HG03565 (cell line): ENCODE results near the gene TSPEAR.

Experiments used
- ATAC-seq: cut with Tn5 transposase; IDR thresholded peaks from one replicate; pipeline ENCODE4 v1.9.1; 2021; ENCODE audit warnings: mild to moderate bottlenecking, moderate library complexity; ENCODE audit not compliant: unreplicated experiment

The TSPEAR gene

DNA sequence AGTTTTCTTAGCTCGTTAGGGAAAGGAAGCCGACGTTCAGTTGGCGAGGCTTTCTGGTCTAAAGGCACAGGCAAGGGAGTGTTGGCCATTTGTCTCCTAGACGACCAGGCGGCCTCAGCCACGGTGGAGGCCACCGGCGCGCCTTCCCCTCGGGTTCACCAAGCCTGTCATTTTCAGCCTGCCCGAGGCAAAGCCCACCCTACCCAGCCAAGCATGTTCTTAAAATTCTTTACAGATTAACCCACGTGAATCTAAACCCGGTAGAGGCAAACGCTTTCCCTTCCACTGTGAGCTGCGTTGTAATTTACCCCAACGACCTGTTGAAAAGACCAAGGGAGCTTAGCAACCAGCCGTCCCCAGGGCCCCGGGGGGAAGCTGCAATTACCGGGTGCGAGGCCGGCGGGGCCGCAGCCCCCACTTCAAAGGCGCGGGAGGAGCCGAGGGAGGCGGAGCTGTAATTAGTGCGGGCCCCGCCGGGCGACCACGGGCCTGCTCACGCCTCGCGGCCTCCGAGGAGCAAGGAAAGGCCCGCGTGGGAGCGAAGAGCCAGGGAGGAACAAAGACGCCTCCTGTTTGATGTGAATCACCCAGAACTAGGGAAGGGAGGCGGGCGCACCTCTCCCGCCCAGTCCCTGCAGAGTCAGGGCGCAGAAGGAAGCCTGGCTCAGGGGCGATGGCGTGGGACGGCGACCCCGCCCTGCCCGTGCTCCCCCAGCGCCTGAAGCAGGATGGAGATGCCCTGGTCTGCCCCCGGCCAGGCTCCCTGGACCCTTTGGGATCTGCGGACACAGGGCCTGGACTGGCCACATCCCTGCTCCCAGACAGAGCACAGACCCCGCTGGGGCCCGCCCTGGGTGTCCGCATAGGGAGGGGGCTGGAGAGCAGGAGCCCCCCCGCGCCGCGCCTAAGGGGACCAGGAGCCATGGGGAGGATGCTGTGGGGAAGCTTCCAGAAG lies 12.1 kb upstream of the TSPEAR start:
- no peak for ATAC-seq

DNA sequence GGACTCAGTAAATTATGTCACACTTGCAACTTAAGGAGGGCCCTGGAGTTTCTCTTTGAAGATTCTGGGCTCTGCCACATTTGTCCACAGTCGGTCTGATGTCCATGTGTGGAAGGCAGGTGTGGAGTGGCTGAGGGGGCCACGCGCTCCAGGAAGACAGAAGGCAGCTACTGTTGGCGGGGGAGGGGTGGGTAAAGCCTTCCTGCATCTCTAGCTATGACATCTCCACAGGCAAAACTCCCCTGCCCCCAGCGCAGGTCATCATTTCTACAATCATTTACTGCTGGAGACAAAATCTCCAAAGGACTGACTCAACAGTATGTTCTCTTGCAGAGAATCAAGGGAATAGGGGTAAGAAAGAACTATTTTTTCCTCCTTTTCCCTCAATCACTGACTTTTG lies 11.4 kb upstream of the TSPEAR start:
- no peak for ATAC-seq

- no peak for ATAC-seq
Observed at GRCh38 chr21:44720170-44720569, 8.8 kb upstream of the TSPEAR start.

DNA sequence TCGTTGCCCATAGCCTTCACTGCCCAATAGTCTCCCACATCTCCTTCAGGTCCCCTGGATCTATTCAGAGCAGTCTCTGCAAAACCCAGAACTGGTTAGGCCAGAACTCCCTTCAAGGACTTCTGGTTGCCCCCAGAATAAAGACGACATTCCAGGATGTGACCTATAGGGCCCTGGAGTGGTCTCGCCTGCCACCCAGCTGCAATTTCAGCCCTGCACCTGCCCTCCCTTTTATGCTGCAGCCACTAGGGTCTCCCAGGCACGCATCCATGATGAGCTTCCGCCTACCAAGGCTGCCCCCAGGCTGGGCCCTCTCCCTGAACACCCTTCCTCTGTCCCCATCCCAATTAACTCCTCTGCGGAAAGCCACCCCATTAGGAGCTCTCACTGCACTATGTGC lies 7.2 kb upstream of the TSPEAR start:
- no peak for ATAC-seq

- ATAC-seq: no peak
Observed at GRCh38 chr21:44718093-44718492, 6.7 kb upstream of the TSPEAR start.

DNA sequence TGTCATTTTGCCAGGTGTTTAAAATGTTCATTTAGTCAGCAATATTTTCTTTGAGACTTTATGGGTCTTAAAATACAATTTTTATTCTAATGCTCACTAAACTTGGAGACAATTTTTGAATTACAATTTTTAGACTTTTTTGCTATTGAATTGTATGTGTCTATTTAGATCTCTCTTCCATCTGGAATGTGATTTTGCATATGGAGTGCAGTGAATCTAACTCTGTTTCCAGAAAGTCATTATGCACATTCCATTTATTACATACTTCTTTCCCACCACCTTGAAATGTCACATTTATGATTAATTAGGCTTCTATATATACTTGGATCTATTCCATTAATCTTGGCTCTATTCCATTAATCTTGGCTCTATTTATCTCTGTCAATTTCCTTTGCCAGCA lies 5.6 kb upstream of the TSPEAR start:
- no peak for ATAC-seq

DNA sequence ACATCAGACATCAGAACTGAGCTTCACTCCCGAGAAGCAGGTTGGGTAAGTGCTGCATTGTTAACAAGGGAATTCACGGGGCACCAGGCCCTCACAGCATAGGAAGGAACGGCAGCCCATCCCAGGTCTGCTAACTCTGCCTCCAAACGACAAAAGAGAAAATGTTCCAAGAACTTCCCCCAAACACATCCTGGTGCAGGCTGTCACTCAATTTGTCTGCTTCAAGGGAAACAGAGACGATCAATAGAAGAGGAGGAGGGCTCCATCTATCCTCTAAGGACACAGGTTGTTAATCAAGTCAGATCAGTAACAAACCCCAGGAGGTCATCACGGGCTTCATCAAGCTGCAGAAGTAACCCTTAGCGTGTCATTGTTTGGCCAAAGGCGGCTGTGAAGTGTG lies 3.5 kb upstream of the TSPEAR start:
- ATAC-seq: no peak

- ATAC-seq: no peak
Observed at GRCh38 chr21:44713846-44714245, 2.5 kb upstream of the TSPEAR start.

GRCh38 chr21:44713130-44713529 lies 1.8 kb upstream of the TSPEAR start:
- ATAC-seq: no peak

DNA sequence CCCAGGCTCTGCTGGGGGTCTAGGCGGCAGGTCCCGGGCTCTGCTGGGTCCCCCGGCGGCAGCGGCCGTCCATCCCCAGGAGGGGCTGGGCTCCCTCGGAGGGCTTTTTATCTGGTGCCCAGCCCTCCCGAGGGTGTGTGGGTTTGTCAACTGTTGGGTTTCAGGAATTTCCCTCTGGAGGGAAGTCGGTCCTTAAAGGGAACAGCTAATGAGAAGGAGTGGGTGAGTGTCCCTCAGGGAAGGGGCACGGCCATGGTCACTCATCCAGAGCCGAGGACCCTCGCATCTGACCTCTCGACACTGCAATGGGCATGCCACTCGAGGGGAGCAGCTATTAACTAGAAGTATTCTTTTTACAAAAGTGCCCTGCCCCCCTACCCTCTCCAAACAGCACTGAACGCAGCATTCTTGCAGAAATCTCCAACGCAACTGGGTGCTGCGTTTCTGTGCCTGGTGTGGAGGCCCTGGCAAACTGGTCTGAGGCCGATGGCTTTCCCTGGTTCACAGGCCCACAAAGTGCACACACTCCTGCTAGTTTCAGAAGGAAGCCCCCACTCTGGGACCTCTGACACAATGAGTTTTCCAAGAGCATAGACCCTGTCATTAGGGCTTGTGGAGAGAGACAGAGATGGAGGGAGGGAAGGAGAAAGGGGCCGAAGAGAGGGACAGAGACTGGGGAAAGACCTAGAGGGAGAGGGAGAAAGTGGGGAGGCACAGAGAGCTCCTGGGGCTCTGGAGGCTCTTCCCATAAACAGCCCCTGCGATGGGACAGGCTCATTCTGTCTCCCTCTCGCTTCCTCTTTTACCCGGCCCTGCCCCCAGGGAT lies 1.0 kb upstream of the TSPEAR start:
- no peak for ATAC-seq

DNA sequence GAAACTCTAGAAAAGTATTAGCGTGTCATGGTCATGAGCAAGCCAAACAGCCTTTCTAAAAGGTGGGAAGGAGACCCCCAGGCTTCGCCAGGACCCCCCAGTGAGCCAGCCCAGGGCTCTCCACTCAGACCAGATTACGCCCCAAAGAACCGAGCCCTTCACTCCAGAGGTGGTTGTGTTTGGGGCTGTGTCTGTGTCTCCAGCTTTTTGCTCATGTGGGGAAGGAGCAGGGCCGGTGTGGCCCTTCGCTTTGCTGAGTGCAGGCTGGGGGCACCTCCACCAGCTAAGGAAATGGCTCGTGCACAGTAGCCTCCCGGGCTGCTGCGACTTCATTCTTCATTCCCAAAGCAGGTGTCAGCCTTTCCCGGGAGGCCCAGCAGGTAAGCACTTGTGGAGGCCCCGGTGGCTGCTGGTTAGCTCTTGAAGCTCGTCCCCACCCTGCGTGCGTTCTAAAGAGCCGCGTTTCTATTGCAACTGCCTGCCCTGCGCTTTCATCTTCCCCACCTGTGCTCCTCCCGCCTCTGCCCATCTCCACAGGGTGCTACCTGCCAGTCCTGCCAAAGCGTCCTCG lies 531 bp downstream of the TSPEAR start:
- no peak for ATAC-seq

- ATAC-seq: no peak
Observed at GRCh38 chr21:44710294-44710665, 1.1 kb downstream of the TSPEAR start.

DNA sequence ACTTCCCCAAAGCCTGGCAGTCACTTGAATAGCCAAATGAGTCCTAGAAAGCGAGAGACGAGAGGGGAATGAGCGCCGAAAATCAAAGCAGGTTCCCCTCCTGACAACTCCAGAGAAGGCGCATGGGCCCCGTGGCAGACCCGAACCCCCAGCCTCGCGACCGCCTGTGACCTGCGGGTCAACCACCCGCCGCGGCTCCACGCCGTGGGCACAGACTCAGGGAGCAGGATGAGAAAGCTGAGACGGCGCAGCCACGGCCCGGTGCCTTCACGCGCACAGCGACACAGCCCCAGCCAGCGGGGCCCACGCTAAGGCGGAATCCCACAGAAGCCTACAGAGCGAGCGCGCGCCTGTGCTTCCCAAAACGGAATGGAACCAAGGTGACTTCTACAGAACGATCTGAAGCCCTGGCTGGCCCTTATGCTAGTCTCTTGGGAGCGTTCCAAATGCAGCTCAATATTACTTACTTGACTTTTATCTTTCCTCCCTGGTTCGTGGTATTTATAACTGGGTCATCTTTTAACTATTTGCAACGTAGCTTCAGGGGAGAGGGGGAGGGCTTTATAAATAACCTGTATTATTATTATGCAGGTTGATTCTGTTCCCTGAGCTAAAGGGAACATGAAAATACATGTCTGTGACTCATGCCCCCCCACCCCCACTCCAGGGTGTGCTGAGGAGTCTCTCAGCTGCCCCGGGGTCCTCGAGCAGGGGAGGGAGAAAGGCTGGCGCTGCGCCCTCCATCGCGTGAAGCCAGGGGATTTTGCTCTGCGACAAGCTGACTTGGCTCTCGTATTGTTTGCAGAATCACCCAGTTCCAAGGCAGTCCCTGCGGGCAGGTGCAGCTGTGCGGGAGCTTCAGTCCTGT lies 1.7 kb downstream of the TSPEAR start:
- ATAC-seq: no peak

- no peak for ATAC-seq
Observed at GRCh38 chr21:44708866-44709425, 2.4 kb downstream of the TSPEAR start.

DNA sequence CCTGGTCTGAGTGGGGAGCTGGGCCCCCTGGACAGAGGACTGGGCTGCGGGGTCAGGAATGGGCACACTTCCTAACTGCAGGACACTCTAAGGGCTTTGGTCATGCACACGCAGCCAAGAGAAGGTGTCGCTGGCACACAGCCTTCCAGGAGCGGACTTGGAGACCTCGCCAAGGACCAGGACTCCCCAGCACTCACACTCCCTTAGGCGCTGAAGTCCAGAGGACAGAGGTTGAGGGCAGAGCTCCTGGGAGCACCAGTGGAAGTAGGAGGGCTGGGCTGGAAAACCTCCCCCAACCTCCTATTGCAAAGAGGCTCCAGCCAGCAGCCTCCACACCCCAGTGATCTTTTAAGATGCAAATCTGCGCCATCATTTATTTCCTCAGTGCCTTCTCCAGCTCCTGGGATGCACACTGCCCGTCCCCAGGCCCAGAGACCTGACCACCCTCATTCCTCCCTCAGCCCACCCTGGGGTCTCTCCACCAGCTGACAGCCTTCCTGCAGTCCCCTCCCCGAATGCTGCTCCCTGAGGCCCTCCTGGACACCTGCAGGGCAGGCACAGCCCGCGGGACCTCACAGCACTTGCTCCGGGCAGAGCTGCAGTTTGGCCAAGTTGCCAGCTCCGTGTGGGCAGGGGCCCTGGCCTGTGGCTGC lies 3.0 kb downstream of the TSPEAR start:
- no peak for ATAC-seq

DNA sequence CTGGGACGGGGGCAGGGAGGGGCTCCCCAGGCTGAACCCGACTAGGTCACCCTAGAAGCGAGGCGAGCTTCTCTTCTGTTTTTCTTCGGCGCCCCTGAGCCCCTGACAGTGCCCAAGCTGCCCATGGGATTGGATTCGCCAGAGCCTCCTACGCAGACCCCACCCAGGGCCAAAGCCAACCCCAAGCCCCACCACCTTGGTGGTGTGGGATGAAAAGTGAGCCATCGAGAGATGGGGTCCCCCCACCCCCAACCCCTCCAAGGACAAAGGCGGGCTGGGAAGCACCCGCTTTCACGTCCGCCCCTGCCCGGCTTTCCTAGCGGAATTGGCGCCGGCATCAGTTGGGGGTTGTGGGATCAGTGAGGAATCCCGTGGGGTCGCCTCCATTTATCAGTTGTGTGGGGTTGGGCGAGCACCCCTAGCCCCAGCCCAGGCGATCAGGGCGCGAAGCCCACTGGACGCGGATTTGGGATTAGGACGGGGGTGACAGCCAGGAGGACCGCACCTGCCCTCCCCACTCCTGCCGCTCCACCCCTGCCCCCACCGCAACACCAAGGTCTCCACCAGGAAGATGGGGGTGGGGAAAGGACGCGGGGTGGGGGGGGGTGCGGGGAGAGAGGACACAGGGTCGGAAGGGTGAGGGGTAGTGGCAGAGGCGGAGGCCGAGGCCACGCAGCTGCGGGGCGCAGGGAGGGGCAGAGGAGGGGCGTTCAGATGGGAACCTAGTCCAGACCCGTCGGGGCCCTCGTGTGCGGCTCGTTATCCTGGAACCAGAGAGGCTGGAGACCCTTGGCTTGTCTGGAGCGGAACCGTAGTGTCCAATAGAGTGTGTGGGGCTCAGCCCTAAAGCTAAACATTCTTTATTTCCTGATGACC lies 4.4 kb downstream of the TSPEAR start:
- ATAC-seq: no peak

DNA sequence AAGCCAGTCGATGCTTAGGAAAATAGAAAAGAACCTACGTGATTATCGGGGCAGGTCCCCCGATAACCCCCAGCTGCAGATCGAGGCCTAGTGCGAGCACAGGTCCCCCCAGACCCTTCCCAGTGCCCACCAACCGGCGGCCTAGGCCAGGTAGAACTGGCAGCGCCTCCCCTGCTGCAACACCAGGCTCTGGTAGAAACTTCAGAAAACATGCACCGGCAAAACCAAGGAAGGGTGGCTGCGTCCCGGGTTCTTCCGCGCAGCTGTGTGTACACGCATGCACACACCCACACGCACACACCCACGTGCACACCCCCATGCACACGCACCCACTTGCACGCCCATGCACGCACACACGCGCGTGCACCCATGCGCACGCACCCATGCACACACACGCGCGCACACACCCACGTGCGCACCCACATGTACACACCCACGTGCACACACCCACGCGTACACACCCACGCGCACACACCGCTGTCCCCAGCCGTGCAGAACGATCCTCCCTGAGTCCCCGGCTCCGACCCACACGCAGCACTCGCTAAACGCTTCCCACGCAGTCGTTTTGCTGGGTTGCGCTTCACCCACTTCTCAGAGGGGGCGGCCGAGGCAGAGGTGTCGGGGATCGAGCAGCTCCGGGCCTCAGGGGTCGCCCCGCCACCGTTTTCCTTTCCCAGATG lies 5.2 kb downstream of the TSPEAR start:
- no peak for ATAC-seq

GRCh38 chr21:44704636-44705001 lies 6.8 kb downstream of the TSPEAR start:
- ATAC-seq: no peak
